ENCODE measurements around the gene IMMP2L.

IMMP2L gene

DNA sequence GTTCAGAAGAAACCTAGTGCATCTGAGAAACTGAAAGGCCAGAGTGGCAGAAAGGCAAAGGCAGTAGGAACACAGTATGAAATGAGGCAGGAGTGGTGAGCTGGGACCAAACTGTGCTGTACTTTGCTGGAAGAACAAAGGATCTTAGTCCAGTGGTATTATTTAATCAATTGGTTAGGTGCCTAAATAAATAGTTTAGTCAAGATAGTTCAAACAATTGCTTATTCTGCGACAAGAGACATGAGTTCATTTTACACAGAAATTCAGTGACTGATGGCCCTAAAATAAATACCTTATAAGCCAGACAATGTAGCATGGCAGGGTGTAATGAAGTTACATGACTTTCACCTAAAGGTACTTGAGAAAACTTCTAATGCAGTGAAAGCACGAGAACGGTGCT is 653.2 kb downstream of the IMMP2L start:
- Histone ChIP-seq H3K4me3 (ENCODE audit: low read depth in 1 of 5, low read length in 5 of 5) (no peak overlapping the region), H3K36me3 (ENCODE audit: control insufficient read depth in 5 of 5, insufficient read depth in 5 of 5, low read length in 5 of 5) (no peaks in the 10 kb centered on the region), H3K9ac (ENCODE audit: low read length in 5 of 5) (no peak overlapping the region), H3K9me3 (ENCODE audit: control insufficient read depth in 5 of 5, low read length in 5 of 5) (no peaks in the 10 kb centered on the region), H3K27me3 (ENCODE audit: control insufficient read depth in 5 of 5, insufficient read depth in 4 of 5, low read length in 5 of 5) (no peaks in the 10 kb centered on the region), H3K27ac (ENCODE audit: low read depth, low read length) (no peak overlapping the region), H3K4me1 (ENCODE audit: control insufficient read depth in 5 of 5, insufficient read depth in 5 of 5, low read length in 5 of 5) (no peaks in the 10 kb centered on the region)

DNA sequence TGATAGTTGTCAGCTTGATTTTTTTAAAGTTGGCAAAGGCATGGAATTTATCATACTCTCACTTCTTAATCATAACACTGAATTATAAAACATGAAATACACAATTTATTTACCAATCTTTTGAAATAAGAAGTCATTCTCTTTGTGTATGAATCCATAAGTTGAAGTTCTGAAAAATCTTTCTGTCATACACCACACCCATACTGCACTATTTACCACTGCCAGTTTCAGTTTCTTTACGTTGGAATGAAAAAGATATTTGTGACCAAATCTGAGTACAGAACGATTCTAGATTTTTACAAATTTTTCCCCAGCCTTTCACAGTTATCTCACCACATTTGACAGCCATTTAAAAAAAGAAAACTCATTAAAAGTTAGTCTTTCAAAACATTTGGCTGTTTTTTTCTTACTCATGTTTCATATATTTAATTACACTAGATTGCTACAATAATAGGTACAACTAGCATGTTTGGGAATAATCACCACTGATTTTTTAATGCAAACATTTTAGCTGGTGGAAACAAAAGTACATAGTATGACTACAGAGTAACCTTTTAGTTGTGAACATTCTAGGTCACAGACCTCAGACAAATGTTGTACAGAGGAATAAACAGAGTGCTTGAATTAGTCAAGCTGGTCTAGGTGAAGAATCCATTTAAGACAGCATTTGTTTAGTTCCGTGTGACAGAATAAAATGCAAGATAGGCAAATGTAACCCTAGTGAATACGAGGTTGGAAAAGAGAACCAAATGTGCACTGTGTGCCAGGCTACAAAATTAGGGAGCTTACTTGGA is 656.3 kb downstream of the IMMP2L start:
- H3K27me3 ChIP-seq (ENCODE audit: control insufficient read depth in 5 of 5, insufficient read depth in 4 of 5, low read length in 5 of 5) = no peaks in the 10 kb centered on the region
- no peak overlapping the region for H3K9ac ChIP-seq (ENCODE audit: low read length in 5 of 5)
- H3K36me3 ChIP-seq (ENCODE audit: control insufficient read depth in 5 of 5, insufficient read depth in 5 of 5, low read length in 5 of 5) = no peaks in the 10 kb centered on the region
- no peaks in the 10 kb centered on the region for H3K4me1 ChIP-seq (ENCODE audit: control insufficient read depth in 5 of 5, insufficient read depth in 5 of 5, low read length in 5 of 5)
- no peak overlapping the region for H3K4me3 ChIP-seq (ENCODE audit: low read depth in 1 of 5, low read length in 5 of 5)
- no peak overlapping the region for H3K27ac ChIP-seq (ENCODE audit: low read depth, low read length)
- H3K9me3 ChIP-seq (ENCODE audit: control insufficient read depth in 5 of 5, low read length in 5 of 5) = no peaks in the 10 kb centered on the region

DNA sequence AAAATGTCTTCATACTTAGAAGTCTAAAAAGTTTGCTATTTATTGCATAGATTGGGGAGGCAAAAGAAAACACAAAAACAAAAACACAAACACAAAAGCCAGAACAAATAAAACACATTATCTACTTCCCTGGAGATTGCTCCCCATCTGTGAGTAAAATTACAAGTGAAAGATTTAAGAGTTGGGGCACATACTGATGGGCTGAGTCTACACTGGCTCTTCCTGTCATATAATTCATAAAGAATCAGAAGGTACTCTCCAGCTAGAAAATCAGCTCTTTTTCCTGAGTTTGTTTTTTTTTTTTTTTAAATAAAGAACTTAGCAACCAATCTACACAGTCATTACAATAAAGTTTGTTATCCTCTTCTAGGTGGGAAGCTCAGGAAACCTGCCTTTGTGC is 663.8 kb downstream of the IMMP2L start:
- Histone ChIP-seq H3K27ac (ENCODE audit: low read depth, low read length) (no peak overlapping the region), H3K27me3 (ENCODE audit: control insufficient read depth in 5 of 5, insufficient read depth in 4 of 5, low read length in 5 of 5) (no peaks in the 10 kb centered on the region), H3K36me3 (ENCODE audit: control insufficient read depth in 5 of 5, insufficient read depth in 5 of 5, low read length in 5 of 5) (no peaks in the 10 kb centered on the region), H3K4me3 (ENCODE audit: low read depth in 1 of 5, low read length in 5 of 5) (no peak overlapping the region), H3K9ac (ENCODE audit: low read length in 5 of 5) (no peak overlapping the region), H3K4me1 (ENCODE audit: control insufficient read depth in 5 of 5, insufficient read depth in 5 of 5, low read length in 5 of 5) (no peaks in the 10 kb centered on the region), H3K9me3 (ENCODE audit: control insufficient read depth in 5 of 5, low read length in 5 of 5) (peaks cover 0 to 8% (median 0%) of the 10 kb centered on the region in 5 donors)

DNA sequence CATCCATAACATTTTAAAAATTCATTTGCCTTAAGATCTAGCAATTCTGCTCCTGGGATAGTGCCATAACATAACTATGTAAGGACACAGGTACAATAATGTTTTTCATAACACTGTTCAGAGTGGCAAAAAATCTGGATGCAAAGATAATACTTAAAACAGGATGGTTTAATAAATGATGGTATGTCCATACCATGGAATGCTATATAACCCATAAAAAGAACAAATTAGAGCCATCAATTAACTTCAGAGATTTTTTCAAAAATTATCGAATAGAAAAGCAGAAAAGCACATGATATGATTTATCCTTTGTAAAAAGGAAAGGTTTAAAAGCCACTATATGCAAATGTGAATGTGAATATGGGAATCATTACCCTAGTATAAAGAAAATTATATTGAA is 664.8 kb downstream of the IMMP2L start:
- Histone ChIP-seq H3K27ac (ENCODE audit: low read depth, low read length) (no peak overlapping the region), H3K27me3 (ENCODE audit: control insufficient read depth in 5 of 5, insufficient read depth in 4 of 5, low read length in 5 of 5) (no peaks in the 10 kb centered on the region), H3K4me1 (ENCODE audit: control insufficient read depth in 5 of 5, insufficient read depth in 5 of 5, low read length in 5 of 5) (no peaks in the 10 kb centered on the region), H3K4me3 (ENCODE audit: low read depth in 1 of 5, low read length in 5 of 5) (no peak overlapping the region), H3K9ac (ENCODE audit: low read length in 5 of 5) (no peak overlapping the region), H3K9me3 (ENCODE audit: control insufficient read depth in 5 of 5, low read length in 5 of 5) (peaks cover 0 to 8% (median 0%) of the 10 kb centered on the region in 5 donors), H3K36me3 (ENCODE audit: control insufficient read depth in 5 of 5, insufficient read depth in 5 of 5, low read length in 5 of 5) (no peaks in the 10 kb centered on the region)

DNA sequence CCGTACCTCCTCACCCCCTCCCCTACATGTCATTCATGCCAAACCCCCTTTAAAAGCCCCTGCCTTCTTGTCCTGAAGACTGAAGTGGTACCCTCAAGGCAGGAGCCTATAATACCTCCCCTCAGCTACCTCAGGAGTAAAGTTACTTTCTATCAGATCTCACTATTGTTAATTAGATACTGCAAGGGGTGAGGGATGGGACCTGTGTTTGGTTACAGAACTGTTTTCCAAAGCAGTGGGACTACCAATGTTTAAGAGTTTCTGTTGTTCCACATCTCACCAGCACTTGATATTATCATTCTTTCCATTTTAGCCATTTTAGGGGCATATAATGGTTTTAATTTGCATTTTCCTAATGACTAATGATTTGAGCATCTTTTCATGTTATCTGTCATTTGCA is 668.2 kb downstream of the IMMP2L start:
- H3K9me3 ChIP-seq (ENCODE audit: control insufficient read depth in 5 of 5, low read length in 5 of 5) = peaks cover 0 to 8% (median 0%) of the 10 kb centered on the region in 5 donors
- H3K36me3 ChIP-seq (ENCODE audit: control insufficient read depth in 5 of 5, insufficient read depth in 5 of 5, low read length in 5 of 5) = no peaks in the 10 kb centered on the region
- H3K27me3 ChIP-seq (ENCODE audit: control insufficient read depth in 5 of 5, insufficient read depth in 4 of 5, low read length in 5 of 5) = no peaks in the 10 kb centered on the region
- no peak overlapping the region for H3K27ac ChIP-seq (ENCODE audit: low read depth, low read length)
- no peak overlapping the region for H3K4me3 ChIP-seq (ENCODE audit: low read depth in 1 of 5, low read length in 5 of 5)
- H3K4me1 ChIP-seq (ENCODE audit: control insufficient read depth in 5 of 5, insufficient read depth in 5 of 5, low read length in 5 of 5) = no peaks in the 10 kb centered on the region
- H3K9ac ChIP-seq (ENCODE audit: low read length in 5 of 5) = no peak overlapping the region

DNA sequence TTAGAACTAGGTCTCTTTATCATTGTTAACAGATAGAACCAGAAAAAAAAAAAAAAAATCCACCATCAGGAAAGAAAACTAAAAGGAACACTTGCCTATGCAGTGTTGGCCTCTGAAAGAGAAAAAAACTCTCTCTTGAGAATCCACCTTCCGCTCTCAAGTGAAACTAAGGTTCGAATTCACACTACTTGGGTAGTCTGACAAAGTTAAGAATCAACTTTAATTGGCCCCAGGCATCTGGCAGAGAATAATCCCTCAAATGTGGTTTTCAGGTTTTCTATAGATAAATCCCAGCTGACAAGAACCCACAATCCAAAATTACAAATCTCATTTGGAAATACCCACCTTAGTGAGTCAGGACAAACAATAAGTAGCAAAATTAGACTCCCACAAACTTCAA is 671.1 kb downstream of the IMMP2L start:
- Histone ChIP-seq H3K9ac (ENCODE audit: low read length in 5 of 5) (no peak overlapping the region), H3K27ac (ENCODE audit: low read depth, low read length) (no peak overlapping the region), H3K27me3 (ENCODE audit: control insufficient read depth in 5 of 5, insufficient read depth in 4 of 5, low read length in 5 of 5) (no peaks in the 10 kb centered on the region), H3K4me1 (ENCODE audit: control insufficient read depth in 5 of 5, insufficient read depth in 5 of 5, low read length in 5 of 5) (no peaks in the 10 kb centered on the region), H3K9me3 (ENCODE audit: control insufficient read depth in 5 of 5, low read length in 5 of 5) (peaks cover 0 to 4% (median 0%) of the 10 kb centered on the region in 5 donors), H3K36me3 (ENCODE audit: control insufficient read depth in 5 of 5, insufficient read depth in 5 of 5, low read length in 5 of 5) (no peaks in the 10 kb centered on the region), H3K4me3 (ENCODE audit: low read depth in 1 of 5, low read length in 5 of 5) (no peak overlapping the region)

DNA sequence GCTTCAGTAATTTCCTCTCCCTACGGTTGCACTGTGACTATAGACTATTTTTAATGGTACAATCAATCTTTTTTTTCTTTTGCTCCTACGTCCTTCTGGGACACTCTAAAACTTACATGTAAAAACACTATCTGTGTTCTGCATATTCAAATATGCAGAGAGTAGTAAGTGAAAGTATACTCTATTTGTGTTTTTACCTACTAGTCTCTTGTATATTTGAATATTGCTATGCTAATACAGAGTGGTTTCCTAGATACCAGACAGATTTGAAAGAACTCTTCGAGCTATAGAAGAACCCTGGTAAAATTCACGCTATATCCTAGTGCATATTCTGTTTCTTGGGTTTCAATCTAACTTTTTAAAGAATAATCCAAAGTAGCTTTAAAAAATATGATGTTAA is 672.2 kb downstream of the IMMP2L start:
- Histone ChIP-seq H3K27ac (ENCODE audit: low read depth, low read length) (no peak overlapping the region), H3K27me3 (ENCODE audit: control insufficient read depth in 5 of 5, insufficient read depth in 4 of 5, low read length in 5 of 5) (no peaks in the 10 kb centered on the region), H3K9ac (ENCODE audit: low read length in 5 of 5) (no peak overlapping the region), H3K4me1 (ENCODE audit: control insufficient read depth in 5 of 5, insufficient read depth in 5 of 5, low read length in 5 of 5) (no peaks in the 10 kb centered on the region), H3K36me3 (ENCODE audit: control insufficient read depth in 5 of 5, insufficient read depth in 5 of 5, low read length in 5 of 5) (no peaks in the 10 kb centered on the region), H3K4me3 (ENCODE audit: low read depth in 1 of 5, low read length in 5 of 5) (no peak overlapping the region), H3K9me3 (ENCODE audit: control insufficient read depth in 5 of 5, low read length in 5 of 5) (peaks cover 0 to 4% (median 0%) of the 10 kb centered on the region in 5 donors)

DNA sequence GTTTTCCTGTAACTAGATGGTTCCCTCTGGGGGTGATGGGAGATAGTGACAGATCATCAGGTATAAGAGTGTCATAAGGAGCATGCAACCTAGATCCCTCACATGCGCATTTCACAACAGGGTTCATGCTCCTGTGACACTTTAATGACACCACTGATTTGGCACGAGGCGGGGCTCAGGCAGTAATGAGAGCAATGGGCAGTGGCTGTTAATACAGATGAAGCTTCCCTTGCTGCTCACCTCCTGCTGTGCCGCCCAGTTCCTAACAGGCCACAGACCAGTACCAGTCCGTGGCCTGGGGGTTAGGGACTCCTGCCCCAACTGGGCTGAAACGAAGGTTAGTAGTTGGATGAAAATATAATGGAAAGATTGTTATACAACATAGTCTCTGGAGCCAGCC is 673.0 kb downstream of the IMMP2L start:
- no peak overlapping the region for H3K27ac ChIP-seq (ENCODE audit: low read depth, low read length)
- no peaks in the 10 kb centered on the region for H3K36me3 ChIP-seq (ENCODE audit: control insufficient read depth in 5 of 5, insufficient read depth in 5 of 5, low read length in 5 of 5)
- H3K4me1 ChIP-seq (ENCODE audit: control insufficient read depth in 5 of 5, insufficient read depth in 5 of 5, low read length in 5 of 5) = no peaks in the 10 kb centered on the region
- no peaks in the 10 kb centered on the region for H3K27me3 ChIP-seq (ENCODE audit: control insufficient read depth in 5 of 5, insufficient read depth in 4 of 5, low read length in 5 of 5)
- no peak overlapping the region for H3K9ac ChIP-seq (ENCODE audit: low read length in 5 of 5)
- no peak overlapping the region for H3K4me3 ChIP-seq (ENCODE audit: low read depth in 1 of 5, low read length in 5 of 5)
- peaks cover 0 to 4% (median 0%) of the 10 kb centered on the region in 5 donors for H3K9me3 ChIP-seq (ENCODE audit: control insufficient read depth in 5 of 5, low read length in 5 of 5)

DNA sequence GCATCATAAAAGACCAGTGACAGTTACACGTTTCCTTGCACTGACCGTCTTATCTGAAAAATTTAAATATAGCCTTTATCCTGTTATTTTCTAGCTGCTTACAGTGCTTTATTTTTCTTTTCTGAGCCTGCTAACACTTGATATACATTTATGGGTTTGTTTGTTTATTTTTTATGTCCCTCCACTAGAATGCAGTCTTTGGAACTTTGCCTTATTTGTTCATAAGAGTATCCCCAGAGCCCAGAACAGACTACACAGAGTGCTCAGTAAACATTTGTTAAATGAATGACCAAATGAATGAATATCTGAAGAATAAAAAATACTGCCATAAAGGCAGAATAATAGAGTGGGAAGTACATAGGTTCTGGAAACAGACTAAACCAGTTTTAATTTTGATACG is 673.7 kb downstream of the IMMP2L start:
- Histone ChIP-seq H3K4me1 (ENCODE audit: control insufficient read depth in 5 of 5, insufficient read depth in 5 of 5, low read length in 5 of 5) (no peaks in the 10 kb centered on the region), H3K9me3 (ENCODE audit: control insufficient read depth in 5 of 5, low read length in 5 of 5) (no peaks in the 10 kb centered on the region), H3K4me3 (ENCODE audit: low read depth in 1 of 5, low read length in 5 of 5) (no peak overlapping the region), H3K9ac (ENCODE audit: low read length in 5 of 5) (no peak overlapping the region), H3K27ac (ENCODE audit: low read depth, low read length) (no peak overlapping the region), H3K36me3 (ENCODE audit: control insufficient read depth in 5 of 5, insufficient read depth in 5 of 5, low read length in 5 of 5) (no peaks in the 10 kb centered on the region), H3K27me3 (ENCODE audit: control insufficient read depth in 5 of 5, insufficient read depth in 4 of 5, low read length in 5 of 5) (no peaks in the 10 kb centered on the region)

DNA sequence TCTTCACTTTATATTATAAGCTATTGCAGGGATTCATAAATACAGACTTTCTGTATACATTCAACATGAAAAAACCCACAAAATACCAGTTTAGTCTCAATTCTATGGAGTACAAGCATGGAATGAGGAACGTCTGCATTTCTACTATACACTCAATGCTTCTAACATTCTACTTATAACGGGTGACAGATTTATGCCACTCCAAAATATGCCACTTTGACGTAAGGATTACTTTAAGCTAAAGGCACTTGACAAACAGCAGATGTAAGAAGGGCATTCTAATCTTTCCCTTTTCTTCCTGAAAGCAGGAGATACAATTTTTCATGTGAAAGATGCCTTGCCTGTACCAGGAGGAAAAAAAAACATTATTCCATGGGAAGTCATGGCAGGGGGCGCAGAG is 676.8 kb downstream of the IMMP2L start:
- no peak overlapping the region for H3K27ac ChIP-seq (ENCODE audit: low read depth, low read length)
- H3K36me3 ChIP-seq (ENCODE audit: control insufficient read depth in 5 of 5, insufficient read depth in 5 of 5, low read length in 5 of 5) = no peaks in the 10 kb centered on the region
- H3K9ac ChIP-seq (ENCODE audit: low read length in 5 of 5) = no peak overlapping the region
- peaks cover 2 to 9% (median 7%) of the 10 kb centered on the region in 5 donors for H3K4me1 ChIP-seq (ENCODE audit: control insufficient read depth in 5 of 5, insufficient read depth in 5 of 5, low read length in 5 of 5)
- H3K27me3 ChIP-seq (ENCODE audit: control insufficient read depth in 5 of 5, insufficient read depth in 4 of 5, low read length in 5 of 5) = no peaks in the 10 kb centered on the region
- H3K4me3 ChIP-seq (ENCODE audit: low read depth in 1 of 5, low read length in 5 of 5) = no peak overlapping the region
- H3K9me3 ChIP-seq (ENCODE audit: control insufficient read depth in 5 of 5, low read length in 5 of 5) = no peaks in the 10 kb centered on the region
